Transverse colon (tissue), 4 donors: ENCODE results near the gene AKR1C4. TPM values are rescaled to one million over a fixed set of nuclear protein-coding genes. Genes with fewer than 3 reads are reported as not detected.
"Not testable (repeated sequence)": the region's sequence is repeated elsewhere in the genome, so short reads cannot be mapped to it uniquely, and the experiment has no call there.

ENCODE experiments used
- DNase-seq: peaks from one replicate; pipeline ENCODE4 v3.0.0-alpha.2; 2019
- H3K27ac ChIP-seq, 4 donors: fragments of 200-600 bp; sonication (generic); 2 replicates each; pipeline ENCODE4 v1.5.1; 2016 to 2018; ENCODE audit warnings: inconsistent platforms in 4 of 4
- H3K27me3 ChIP-seq: fragments of 200-600 bp; sonication (generic); 2 replicates; pipeline ENCODE4 v1.5.1; 2017; ENCODE audit warnings: inconsistent platforms
- H3K36me3 ChIP-seq, 4 donors: fragments of 200-600 bp; sonication (generic); 2 replicates each; pipeline ENCODE4 v1.5.1; 2017 to 2019; ENCODE audit warnings: inconsistent platforms in 4 of 4
- H3K4me1 ChIP-seq, 4 donors: fragments of 200-600 bp; sonication (generic); 2 replicates each; pipeline ENCODE4 v1.5.1; 2017 to 2020; ENCODE audit warnings: inconsistent platforms in 4 of 4
- H3K4me3 ChIP-seq, 4 donors: fragments of 200-600 bp; sonication (generic); 1 replicate in 1 of 4; 2 replicates in 3 of 4; pipeline versions ENCODE4 v1.5.1 to v1.6.1; 2017 to 2019; ENCODE audit warnings: inconsistent platforms in 4 of 4
- H3K9me3 ChIP-seq, 2 donors: fragments of 200-600 bp; sonication (generic); 2 replicates each; pipeline ENCODE4 v1.5.1; 2017 to 2019; ENCODE audit warnings: inconsistent platforms in 2 of 2
- EP300 ChIP-seq: sonication (generic); formaldehyde crosslinking; IDR thresholded peaks from one replicate; pipeline ENCODE4 v1.6.1; 2017; ENCODE audit warnings: antibody characterized with exemption, low read depth
- POLR2A ChIP-seq: fragments of 450-650 bp; IDR thresholded peaks from one replicate; pipeline ENCODE4 v1.6.1; 2016; ENCODE audit warnings: antibody characterized with exemption, mild to moderate bottlenecking, moderate library complexity
- POLR2AphosphoS5 ChIP-seq, 3 donors: sonication (generic); formaldehyde crosslinking; IDR thresholded peaks; one replicate each; pipeline ENCODE4 v1.6.1; 2016; ENCODE audit warnings: antibody characterized with exemption in 3 of 3
- WGBS, 2 donors: methylation state at CpG; one replicate each; pipeline ENCODE4 v1.1.5; 2018; ENCODE audit warnings: low coverage in 1 of 2; 5-methylcytosine and 5-hydroxymethylcytosine counted together
- in situ Hi-C, 4 donors: fragments of 200-750 bp; cut with MboI; loops; one replicate each; pipeline versions ENCODE4 v1.15.0 to v1.15.1; 2017; ENCODE audit warnings: low sequenced_read_pairs in 3 of 4, low pct_ligation_motif_present in 1 of 4, low pct_unique_long_range_greater_than_20kb in 1 of 4
- intact Hi-C: fragments of 100-400 bp; cut with DNase I; formaldehyde crosslinking; loops from one replicate; pipeline ENCODE4 v1.15.1; 2023; ENCODE audit warnings: low total_unique reads
- total RNA-seq, 4 donors: library from RNA; depleted of rRNA; stranded (reverse); fragments of >200 nt; gene quantifications; one replicate each; pipeline ENCODE4 v1.1.0, GENCODE V29; 2016
- TF ChIP-seq, protein P1 (sequence below), 5 experiments: fragments of 200-600 bp in 3 of 5; fragments of 450-650 bp in 2 of 5; sonication (generic) in 3 of 5; IDR thresholded peaks; 1 replicate in 2 of 5; 2 replicates in 3 of 5; pipeline ENCODE4 v1.5.1; 2016 to 2017; ENCODE audit warnings: antibody characterized with exemption in 5 of 5, inconsistent platforms in 3 of 5, mild to moderate bottlenecking in 2 of 5, moderate library complexity in 1 of 5

AKR1C4 gene
- total RNA-seq, 4 donors from 2014 or later: not detected

DNA sequence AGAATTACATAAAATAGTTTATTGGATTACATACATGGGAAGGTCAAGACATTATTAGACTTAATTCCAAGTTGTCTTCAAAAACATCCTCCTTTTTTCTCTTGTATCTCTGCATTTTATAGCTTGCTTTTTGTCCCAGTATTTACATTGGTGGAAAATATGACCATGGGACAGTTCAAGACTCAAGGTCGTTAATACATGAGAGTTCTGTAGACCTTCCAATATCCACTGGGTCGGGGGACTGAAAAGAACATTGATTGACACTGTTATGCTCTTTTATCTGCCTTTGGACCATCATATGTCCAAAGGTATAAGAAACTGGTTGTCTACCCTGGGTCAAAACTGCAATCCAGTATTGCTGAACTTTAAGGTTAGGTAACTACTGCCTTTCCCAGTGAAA lies 36.7 kb downstream of the AKR1C4 start:
- intact Hi-C loops: no loop called here
- Histone ChIP-seq H3K27ac (no peak overlapping the region), H3K27me3 (no peaks in the 10 kb centered on the region), H3K36me3 (no peaks in the 10 kb centered on the region), H3K4me1 (peaks cover 0 to 13% (median 0%) of the 10 kb centered on the region in 4 donors), H3K9me3 (no peaks in the 10 kb centered on the region), H3K4me3 (no peak overlapping the region)
- no peak for DNase-seq
- 62 to 84% methylated on average over 2 of the region's 2 CpGs for WGBS, 2 donors
- in situ Hi-C loops: no loop called here
- TF ChIP-seq POLR2A (no peak), POLR2AphosphoS5 (IDR thresholded peaks at IDR 0.05) (no peak), EP300 (no peak)
- TF ChIP-seq, protein P1, sequence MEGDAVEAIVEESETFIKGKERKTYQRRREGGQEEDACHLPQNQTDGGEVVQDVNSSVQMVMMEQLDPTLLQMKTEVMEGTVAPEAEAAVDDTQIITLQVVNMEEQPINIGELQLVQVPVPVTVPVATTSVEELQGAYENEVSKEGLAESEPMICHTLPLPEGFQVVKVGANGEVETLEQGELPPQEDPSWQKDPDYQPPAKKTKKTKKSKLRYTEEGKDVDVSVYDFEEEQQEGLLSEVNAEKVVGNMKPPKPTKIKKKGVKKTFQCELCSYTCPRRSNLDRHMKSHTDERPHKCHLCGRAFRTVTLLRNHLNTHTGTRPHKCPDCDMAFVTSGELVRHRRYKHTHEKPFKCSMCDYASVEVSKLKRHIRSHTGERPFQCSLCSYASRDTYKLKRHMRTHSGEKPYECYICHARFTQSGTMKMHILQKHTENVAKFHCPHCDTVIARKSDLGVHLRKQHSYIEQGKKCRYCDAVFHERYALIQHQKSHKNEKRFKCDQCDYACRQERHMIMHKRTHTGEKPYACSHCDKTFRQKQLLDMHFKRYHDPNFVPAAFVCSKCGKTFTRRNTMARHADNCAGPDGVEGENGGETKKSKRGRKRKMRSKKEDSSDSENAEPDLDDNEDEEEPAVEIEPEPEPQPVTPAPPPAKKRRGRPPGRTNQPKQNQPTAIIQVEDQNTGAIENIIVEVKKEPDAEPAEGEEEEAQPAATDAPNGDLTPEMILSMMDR (IDR thresholded peaks at IDR 0.05): no peak

DNA sequence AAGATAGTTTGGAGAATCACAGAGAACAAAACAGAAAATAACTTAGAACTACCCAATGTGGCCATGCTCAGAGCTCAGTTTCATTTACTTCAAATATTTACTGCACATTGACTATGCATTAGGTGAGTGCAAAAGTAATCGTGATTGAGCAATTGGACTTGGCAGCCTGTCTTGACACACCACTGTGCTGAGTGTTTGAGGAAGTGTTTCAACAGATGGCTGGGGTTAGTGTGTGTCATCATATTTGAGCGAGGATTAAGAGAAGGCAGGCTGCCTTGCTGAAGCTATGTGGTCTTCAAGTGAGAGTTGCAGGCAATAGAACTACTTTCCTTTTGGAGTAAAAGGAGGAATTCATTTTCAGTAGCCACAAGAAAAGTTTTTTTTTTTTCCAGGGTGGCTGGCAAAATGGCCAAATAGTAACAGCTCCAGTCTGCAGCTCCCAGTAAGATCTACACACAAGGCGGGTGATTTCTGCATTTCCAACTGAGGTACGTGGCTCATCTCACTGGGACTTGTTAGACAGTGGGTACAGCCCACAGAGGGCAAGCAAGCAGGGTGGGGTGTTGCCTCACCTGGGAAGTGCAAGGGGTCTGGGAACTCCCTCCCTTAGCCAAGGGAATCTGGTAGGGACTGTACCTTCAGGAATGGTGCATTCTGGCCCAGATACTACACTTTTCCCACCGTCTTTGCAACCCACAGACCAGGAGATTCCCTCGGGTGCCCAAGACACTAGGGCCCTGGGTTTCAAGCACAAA lies 37.6 kb downstream of the AKR1C4 start:
- 28 to 54% methylated on average over 3 to 6 of the region's 6 CpGs for WGBS, 2 donors
- in situ Hi-C loops: no loop called here

DNA sequence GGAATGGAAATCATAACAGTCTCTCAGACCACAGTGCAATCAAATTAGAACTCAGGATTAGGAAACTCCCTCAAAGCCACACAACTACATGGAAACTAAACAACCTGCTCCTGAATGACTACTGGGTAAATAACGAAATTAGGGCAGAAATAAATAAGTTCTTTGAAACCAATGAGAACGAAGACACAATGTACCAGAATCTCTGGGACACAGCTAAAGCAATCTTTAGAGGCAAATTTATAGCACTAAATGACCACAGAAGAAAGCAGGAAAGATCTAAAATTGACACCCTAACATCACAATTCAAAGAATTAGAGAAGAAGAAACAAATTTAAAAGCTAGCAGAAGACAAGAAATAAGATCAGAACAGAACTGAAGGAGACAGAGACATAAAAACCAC lies 40.9 kb downstream of the AKR1C4 start:
- 57 to 58% methylated on average over 2 of the region's 2 CpGs for WGBS, 2 donors
- intact Hi-C loops, in situ Hi-C loops, H3K4me3 ChIP-seq, H3K27ac ChIP-seq, DNase-seq, H3K27me3 ChIP-seq, H3K36me3 ChIP-seq, H3K9me3 ChIP-seq: not testable (repeated sequence)
- H3K4me1 ChIP-seq: peaks cover 0 to 13% (median 0%) of the 10 kb centered on the region in 4 donors

More for the DNA sequence above, 37.6 kb downstream of the AKR1C4 start:
- Histone ChIP-seq H3K4me1 (peaks cover 0 to 13% (median 0%) of the 10 kb centered on the region in 4 donors), H3K36me3 (no peaks in the 10 kb centered on the region), H3K9me3 (no peaks in the 10 kb centered on the region), H3K4me3 (no peak overlapping the region), H3K27ac (no peak overlapping the region), H3K27me3 (no peaks in the 10 kb centered on the region)
- DNase-seq: peak; percentile 38
- intact Hi-C loops: no loop called here
- no peak for TF ChIP-seq POLR2AphosphoS5 (IDR thresholded peaks at IDR 0.05)
- TF ChIP-seq, protein P1 (IDR thresholded peaks at IDR 0.05): no peak
- TF ChIP-seq POLR2A: no peak
- no peak for TF ChIP-seq EP300

DNA sequence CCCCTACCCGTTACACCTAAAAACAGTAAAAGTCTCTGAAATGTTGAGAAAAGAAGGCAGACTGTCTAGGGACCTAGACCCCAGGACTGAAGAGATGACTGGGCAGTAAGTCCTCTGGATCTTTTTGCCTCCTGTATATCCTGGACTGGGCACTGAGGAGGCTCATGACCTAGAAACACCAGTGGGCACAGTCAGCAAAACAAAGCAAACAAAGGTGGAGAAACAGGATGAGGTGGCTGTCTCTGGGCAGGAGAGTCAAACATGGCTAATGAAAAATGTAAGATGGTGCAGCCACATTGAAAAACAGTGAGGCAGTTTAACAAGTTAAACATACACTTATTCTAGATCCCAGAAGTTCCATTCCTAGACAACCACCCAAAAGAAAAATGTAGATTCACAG lies 45.9 kb downstream of the AKR1C4 start:
- Histone ChIP-seq H3K4me1 (peaks cover 0 to 8% (median 0%) of the 10 kb centered on the region in 4 donors), H3K36me3 (no peaks in the 10 kb centered on the region), H3K27me3 (no peaks in the 10 kb centered on the region), H3K4me3 (no peak overlapping the region), H3K27ac (no peak overlapping the region), H3K9me3 (no peaks in the 10 kb centered on the region)
- WGBS, 2 donors: 100% methylated on average over 1 of the region's 1 CpG
- in situ Hi-C loops (no loop called here), intact Hi-C loops (no loop called here)
- no peak for TF ChIP-seq POLR2AphosphoS5 (IDR thresholded peaks at IDR 0.05)
- no peak for TF ChIP-seq EP300
- no peak for TF ChIP-seq POLR2A
- TF ChIP-seq, protein P1 (IDR thresholded peaks at IDR 0.05): no peak
- no peak for DNase-seq
